HG02870 (cell line): Measurements from ENCODE around the gene ART4.

Source experiments
- ATAC-seq: cut with Tn5 transposase; IDR thresholded peaks from one replicate; pipeline ENCODE4 v1.9.1; 2021; ENCODE audit warnings: mild to moderate bottlenecking, moderate library complexity; ENCODE audit not compliant: unreplicated experiment

ART4 gene

GRCh38 chr12:14843425-14843887 is at the start of gene ART4:
Gene ART4, minus strand, starts transcription at chr12:14843526. Its CDS starts 413 bp downstream, at chr12:14843113.
- no peak for ATAC-seq

- no peak for ATAC-seq
Observed at GRCh38 chr12:14892726-14893505, 49.6 kb upstream of the ART4 start.

- no peak for ATAC-seq
Observed at GRCh38 chr12:14890701-14891100, 47.4 kb upstream of the ART4 start.

GRCh38 chr12:14886271-14886670 is 42.9 kb upstream of the ART4 start:
- no peak for ATAC-seq

GRCh38 chr12:14885718-14886221 is 42.4 kb upstream of the ART4 start, which contains the start of gene MGP:
Gene MGP, minus strand, starts transcription at chr12:14885854. Its CDS starts 63 bp downstream, at chr12:14885791.
- ATAC-seq, result no peak

GRCh38 chr12:14884458-14884878 is 41.1 kb upstream of the ART4 start:
- peak; percentile 88 for ATAC-seq

GRCh38 chr12:14883686-14884085 is 40.4 kb upstream of the ART4 start:
- no peak for ATAC-seq

- ATAC-seq, result no peak
Observed at GRCh38 chr12:14880890-14881453, 37.6 kb upstream of the ART4 start.

- ATAC-seq, result no peak
Observed at GRCh38 chr12:14879222-14879933, 36.1 kb upstream of the ART4 start.

GRCh38 chr12:14878488-14878887 is 35.2 kb upstream of the ART4 start:
- ATAC-seq, result no peak

- ATAC-seq, result peak; percentile 55
Observed at GRCh38 chr12:14876833-14877232, 33.5 kb upstream of the ART4 start.

GRCh38 chr12:14874882-14875281 is 31.6 kb upstream of the ART4 start:
- ATAC-seq, result no peak

GRCh38 chr12:14873440-14874185 is 30.3 kb upstream of the ART4 start:
- no peak for ATAC-seq

- no peak for ATAC-seq
Observed at GRCh38 chr12:14871886-14872285, 28.6 kb upstream of the ART4 start.

- ATAC-seq, result no peak
Observed at GRCh38 chr12:14871247-14871646, 27.9 kb upstream of the ART4 start.

GRCh38 chr12:14868916-14869506 is 25.7 kb upstream of the ART4 start:
- no peak for ATAC-seq

GRCh38 chr12:14860490-14860889 is 17.2 kb upstream of the ART4 start:
- no peak for ATAC-seq

- ATAC-seq, result no peak
Observed at GRCh38 chr12:14858513-14858912, 15.2 kb upstream of the ART4 start.

- no peak for ATAC-seq
Observed at GRCh38 chr12:14854586-14855183, 11.4 kb upstream of the ART4 start.

- no peak for ATAC-seq
Observed at GRCh38 chr12:14853961-14854360, 10.6 kb upstream of the ART4 start.
